Vagina (tissue), 2 donors: ENCODE measurements around the gene KCNJ10. TPM values are rescaled to one million over a fixed set of nuclear protein-coding genes. Genes with fewer than 3 reads are reported as not detected.

Experiments
- DNase-seq, 2 donors: peaks; one replicate each; pipeline ENCODE4 v3.0.0-alpha.2; 2017; ENCODE audit errors: extremely low spot score in 2 of 2
- H3K27ac ChIP-seq: fragments of 200-600 bp; sonication (generic); one replicate; pipeline ENCODE4 v1.5.1; 2019
- H3K27me3 ChIP-seq: fragments of 200-600 bp; sonication (generic); one replicate; pipeline ENCODE4 v1.5.1; 2019
- H3K36me3 ChIP-seq, 2 donors: fragments of 200-600 bp; sonication (generic); one replicate each; pipeline ENCODE4 v1.5.1; 2017 to 2019
- H3K4me1 ChIP-seq: fragments of 200-600 bp; sonication (generic); one replicate; pipeline ENCODE4 v1.5.1; 2019
- H3K4me3 ChIP-seq, 2 donors: fragments of 200-600 bp; sonication (generic); 1 replicate in 1 of 2; 2 replicates in 1 of 2; pipeline ENCODE4 v1.5.1; 2016 to 2019
- H3K9me3 ChIP-seq: fragments of 200-600 bp; sonication (generic); one replicate; pipeline ENCODE4 v1.5.1; 2019
- CTCF ChIP-seq, 3 experiments: fragments of 450-650 bp in 2 of 3; fragments of 200-600 bp in 1 of 3; sonication (generic) in 1 of 3; IDR thresholded peaks; one replicate each; pipeline ENCODE4 v1.5.1; 2017 to 2019; ENCODE audit warnings: antibody characterized with exemption in 3 of 3, mild to moderate bottlenecking in 2 of 3, moderate library complexity in 2 of 3
- POLR2A ChIP-seq, 2 donors: fragments of 450-650 bp; IDR thresholded peaks; one replicate each; pipeline ENCODE4 v1.6.1; 2017; ENCODE audit warnings: antibody characterized with exemption in 2 of 2, mild to moderate bottlenecking in 2 of 2, moderate library complexity in 2 of 2
- POLR2AphosphoS5 ChIP-seq, 2 donors: sonication (generic); formaldehyde crosslinking; IDR thresholded peaks; one replicate each; pipeline ENCODE4 v1.9.0; 2017; ENCODE audit warnings: antibody characterized with exemption in 2 of 2, mild to moderate bottlenecking in 2 of 2, low read depth in 1 of 2; ENCODE audit not compliant: insufficient read depth in 1 of 2
- intact Hi-C: fragments of 100-400 bp; cut with DNase I; formaldehyde crosslinking; loops from one replicate; pipeline ENCODE4 v1.15.1; 2023
- total RNA-seq: library from RNA; depleted of rRNA; stranded (reverse); fragments of >200 nt; gene quantifications from one replicate; pipeline ENCODE4 v1.2.3, GENCODE V29; 2016

The KCNJ10 gene
- total RNA-seq, 1 donor from 2014 or later: not detected

- no peak for DNase-seq
- no peak overlapping the region for H3K4me3 ChIP-seq
- no peaks in the 10 kb centered on the region for H3K4me1 ChIP-seq
- TF ChIP-seq CTCF (IDR thresholded peaks at IDR 0.05) (no peak), POLR2A (IDR thresholded peaks at IDR 0.05) (no peak), POLR2AphosphoS5 (IDR thresholded peaks at IDR 0.05; ENCODE audit: insufficient read depth in 1 of 2, low read depth in 1 of 2) (no peak)
- no peak overlapping the region for H3K27ac ChIP-seq
- intact Hi-C loops: no loop called here
- H3K9me3 ChIP-seq: no peaks in the 10 kb centered on the region
- no peaks in the 10 kb centered on the region for H3K27me3 ChIP-seq
- no peaks in the 10 kb centered on the region for H3K36me3 ChIP-seq
Measured at GRCh38 chr1:160021376-160022074, 48.4 kb downstream of the KCNJ10 start.

- no peak for TF ChIP-seq CTCF (IDR thresholded peaks at IDR 0.05)
- TF ChIP-seq POLR2AphosphoS5 (IDR thresholded peaks at IDR 0.05; ENCODE audit: insufficient read depth in 1 of 2, low read depth in 1 of 2): no peak
- no peak for TF ChIP-seq POLR2A (IDR thresholded peaks at IDR 0.05)
- Histone ChIP-seq H3K27me3 (no peaks in the 10 kb centered on the region), H3K4me1 (no peaks in the 10 kb centered on the region), H3K4me3 (no peak overlapping the region), H3K9me3 (no peaks in the 10 kb centered on the region), H3K36me3 (no peaks in the 10 kb centered on the region), H3K27ac (no peak overlapping the region)
- DNase-seq: no peak
- intact Hi-C loops: no loop called here
Measured at GRCh38 chr1:160020196-160020595, 49.8 kb downstream of the KCNJ10 start.

- Histone ChIP-seq H3K27me3 (no peaks in the 10 kb centered on the region), H3K36me3 (no peaks in the 10 kb centered on the region), H3K9me3 (no peaks in the 10 kb centered on the region), H3K4me3 (no peak overlapping the region), H3K27ac (no peak overlapping the region), H3K4me1 (no peaks in the 10 kb centered on the region)
- intact Hi-C loops: no loop called here
- DNase-seq: no peak
- TF ChIP-seq CTCF (IDR thresholded peaks at IDR 0.05) (no peak), POLR2AphosphoS5 (IDR thresholded peaks at IDR 0.05; ENCODE audit: insufficient read depth in 1 of 2, low read depth in 1 of 2) (no peak), POLR2A (IDR thresholded peaks at IDR 0.05) (no peak)
Measured at GRCh38 chr1:160018900-160019299, 51.1 kb downstream of the KCNJ10 start.

DNA sequence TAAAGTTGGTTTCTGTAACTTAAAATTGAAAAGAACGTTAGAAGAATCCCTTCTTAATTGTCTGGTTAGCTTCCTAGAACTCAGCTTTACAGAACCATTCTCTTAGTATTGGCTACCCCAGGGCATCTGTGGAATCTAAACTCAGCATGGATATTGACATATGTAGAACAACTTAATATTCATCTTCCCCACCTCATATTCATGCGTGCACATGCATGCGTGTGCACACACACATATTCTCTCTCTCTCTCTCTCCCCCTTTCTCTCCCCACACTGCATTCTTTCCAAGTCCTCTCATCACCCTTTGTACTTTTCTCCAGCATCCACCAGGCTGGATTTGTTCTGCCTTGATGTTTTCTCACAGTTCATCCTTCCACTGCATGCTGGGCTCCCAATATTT, 51.6 kb downstream of the KCNJ10 start:
- Histone ChIP-seq H3K36me3 (no peaks in the 10 kb centered on the region), H3K4me3 (no peak overlapping the region), H3K9me3 (no peaks in the 10 kb centered on the region), H3K27ac (no peak overlapping the region), H3K27me3 (no peaks in the 10 kb centered on the region), H3K4me1 (no peaks in the 10 kb centered on the region)
- no peak for DNase-seq
- no peak for TF ChIP-seq POLR2AphosphoS5 (IDR thresholded peaks at IDR 0.05; ENCODE audit: insufficient read depth in 1 of 2, low read depth in 1 of 2)
- no peak for TF ChIP-seq CTCF (IDR thresholded peaks at IDR 0.05)
- no peak for TF ChIP-seq POLR2A (IDR thresholded peaks at IDR 0.05)
- intact Hi-C loops: no loop called here

- Histone ChIP-seq H3K36me3 (no peaks in the 10 kb centered on the region), H3K27ac (no peak overlapping the region), H3K27me3 (no peaks in the 10 kb centered on the region), H3K9me3 (no peaks in the 10 kb centered on the region), H3K4me1 (no peaks in the 10 kb centered on the region), H3K4me3 (no peak overlapping the region)
- no peak for DNase-seq
- TF ChIP-seq POLR2AphosphoS5 (IDR thresholded peaks at IDR 0.05; ENCODE audit: insufficient read depth in 1 of 2, low read depth in 1 of 2) (no peak), POLR2A (IDR thresholded peaks at IDR 0.05) (no peak), CTCF (IDR thresholded peaks at IDR 0.05) (no peak)
- intact Hi-C loops: no loop called here
Measured at GRCh38 chr1:160017592-160017991, 52.4 kb downstream of the KCNJ10 start.
